WERI-Rb-1 (cell line): ENCODE results near the gene ITGB2.

ENCODE experiments used
- DNase-seq: peaks from one replicate; pipeline ENCODE4 v3.0.0-alpha.2; 2020
- H3K27ac ChIP-seq: fragments of 250-450 bp; sonication (Bioruptor Pico); 2 replicates; pipeline ENCODE4 v1.5.1; 2020; ENCODE audit warnings: mild to moderate bottlenecking, moderate library complexity
- H3K27me3 ChIP-seq: fragments of 250-450 bp; sonication (Bioruptor Pico); 2 replicates; pipeline ENCODE4 v1.5.1; 2021; ENCODE audit warnings: mild to moderate bottlenecking, low read depth, moderate library complexity; ENCODE audit not compliant: insufficient read depth, severe bottlenecking
- H3K36me3 ChIP-seq: fragments of 250-450 bp; sonication (Bioruptor Pico); 2 replicates; pipeline ENCODE4 v1.5.1; 2020; ENCODE audit warnings: mild to moderate bottlenecking, moderate library complexity
- H3K4me3 ChIP-seq: 2 replicates; pipeline ENCODE4 v1.5.1; 2011; ENCODE audit warnings: low read depth, mild to moderate bottlenecking, control low read depth, low read length
- H3K9me3 ChIP-seq: fragments of 250-450 bp; sonication (Bioruptor Pico); 2 replicates; pipeline ENCODE4 v1.5.1; 2021; ENCODE audit warnings: mild to moderate bottlenecking, moderate library complexity; ENCODE audit not compliant: severe bottlenecking
- CTCF ChIP-seq: IDR thresholded peaks from 2 replicates; pipeline ENCODE4 v1.5.1; 2011; ENCODE audit warnings: low read depth, mild to moderate bottlenecking, control low read depth, inconsistent platforms, low read length

ITGB2 gene

GRCh38 chr21:44850905-44851657, 69.6 kb downstream of the ITGB2 start:
- H3K27ac ChIP-seq: no peak overlapping the region
- H3K36me3 ChIP-seq: peaks cover 73% of the 10 kb centered on the region
- TF ChIP-seq CTCF: no peak
- DNase-seq: no peak
- H3K9me3 ChIP-seq: no peaks in the 10 kb centered on the region
- H3K4me3 ChIP-seq: no peak overlapping the region
- H3K27me3 ChIP-seq: no peaks in the 10 kb centered on the region

- DNase-seq: no peak
- Histone ChIP-seq H3K9me3 (no peaks in the 10 kb centered on the region), H3K4me3 (no peak overlapping the region), H3K27me3 (no peaks in the 10 kb centered on the region), H3K27ac (no peak overlapping the region), H3K36me3 (peaks cover 65% of the 10 kb centered on the region)
- TF ChIP-seq CTCF: no peak
These were observed 70.4 kb downstream of the ITGB2 start for GRCh38 chr21:44850208-44850800.

- Histone ChIP-seq H3K4me3 (no peak overlapping the region), H3K36me3 (peaks cover 59% of the 10 kb centered on the region), H3K27me3 (no peaks in the 10 kb centered on the region), H3K9me3 (no peaks in the 10 kb centered on the region), H3K27ac (no peak overlapping the region)
- TF ChIP-seq CTCF: no peak
- no peak for DNase-seq
These were observed 71.0 kb downstream of the ITGB2 start for GRCh38 chr21:44849616-44850130.

GRCh38 chr21:44848821-44849521, 71.7 kb downstream of the ITGB2 start:
- TF ChIP-seq CTCF: no peak
- Histone ChIP-seq H3K36me3 (peaks cover 52% of the 10 kb centered on the region), H3K27ac (no peak overlapping the region), H3K4me3 (no peak overlapping the region), H3K9me3 (no peaks in the 10 kb centered on the region), H3K27me3 (no peaks in the 10 kb centered on the region)
- no peak for DNase-seq

- no peak for DNase-seq
- Histone ChIP-seq H3K27ac (no peak overlapping the region), H3K27me3 (no peaks in the 10 kb centered on the region), H3K36me3 (peaks cover 37% of the 10 kb centered on the region), H3K4me3 (no peak overlapping the region), H3K9me3 (no peaks in the 10 kb centered on the region)
- TF ChIP-seq CTCF: no peak
These were observed 73.2 kb downstream of the ITGB2 start for GRCh38 chr21:44847261-44848056.
